GM21786 (cell line): ENCODE results near the gene TMEM151B.

Experiments
- ATAC-seq: cut with Tn5 transposase; IDR thresholded peaks from one replicate; pipeline ENCODE4 v1.9.1; 2021; ENCODE audit not compliant: unreplicated experiment

The TMEM151B gene

GRCh38 chr6:44263354-44264100, 6.7 kb upstream of the TMEM151B start:
- no peak for ATAC-seq

GRCh38 chr6:44264154-44265006, 5.9 kb upstream of the TMEM151B start:
- ATAC-seq = peak; percentile 28

DNA sequence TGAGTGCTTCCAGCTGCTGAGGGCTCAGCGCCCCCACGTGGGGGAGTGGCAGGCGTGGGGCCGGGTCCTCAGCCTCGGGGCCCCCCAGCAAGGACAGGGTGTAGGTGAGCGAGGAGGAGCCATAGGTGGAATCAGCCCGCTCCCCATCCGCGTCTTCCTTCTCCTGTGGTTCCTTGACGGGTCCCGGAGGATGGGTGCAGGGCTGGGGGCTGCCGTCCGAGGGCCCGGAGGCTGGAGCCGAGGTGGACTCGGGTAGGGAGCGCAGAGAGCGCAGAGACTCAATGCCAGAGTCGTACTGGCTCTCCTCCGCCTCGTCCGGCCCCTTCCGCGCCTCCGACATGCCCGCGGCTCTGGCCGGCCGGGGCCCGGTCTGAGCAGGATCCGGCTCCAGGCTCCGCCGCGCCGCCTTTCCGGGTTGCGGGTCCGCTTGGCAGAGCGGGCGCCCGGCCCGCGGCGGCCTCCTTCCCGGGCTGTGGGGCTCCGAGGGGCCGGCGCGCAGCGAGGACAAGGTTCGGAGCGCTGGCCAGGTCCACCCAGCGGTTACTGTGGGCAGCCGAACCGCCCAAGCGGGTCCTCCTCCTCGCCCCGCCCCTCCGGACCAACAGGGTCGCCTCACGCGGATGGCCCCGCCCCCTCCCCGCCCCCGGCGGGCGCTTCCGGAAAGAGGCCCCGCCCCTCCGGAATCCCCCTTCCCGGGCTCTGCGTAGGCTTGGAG, 5.1 kb upstream of the TMEM151B start, which contains the start of gene NFKBIE:
Gene NFKBIE, minus strand, starts transcription at position 545 of the 715 bp plus-strand sequence. Its CDS starts 205 bp downstream, at position 340.
- peak; percentile 26 for ATAC-seq

- ATAC-seq = peak; percentile 29
Measured at GRCh38 chr6:44265722-44266233, 4.5 kb upstream of the TMEM151B start.

DNA sequence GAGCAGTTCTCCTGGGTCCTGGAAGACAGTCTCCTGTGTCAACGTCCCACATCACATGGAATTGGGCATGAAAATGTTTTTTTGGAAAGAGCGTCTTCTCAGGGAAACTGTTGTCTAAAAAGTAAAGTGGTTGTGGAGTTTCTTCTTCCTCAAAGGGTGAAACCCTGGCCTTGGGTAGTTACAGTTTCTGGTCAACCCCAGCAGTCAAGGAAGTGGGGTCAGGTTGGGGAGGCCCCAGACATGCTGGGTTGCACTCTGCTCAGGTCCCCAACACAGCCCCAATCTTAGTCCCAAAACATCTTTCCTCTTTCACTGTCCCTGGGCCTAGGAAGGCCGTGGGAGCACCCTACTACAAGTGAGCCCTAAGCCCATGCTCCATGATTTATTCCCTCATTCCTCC, 3.9 kb upstream of the TMEM151B start:
- peak; percentile 33 for ATAC-seq

- ATAC-seq = no peak
Measured at GRCh38 chr6:44267252-44267651, 3.0 kb upstream of the TMEM151B start.

DNA sequence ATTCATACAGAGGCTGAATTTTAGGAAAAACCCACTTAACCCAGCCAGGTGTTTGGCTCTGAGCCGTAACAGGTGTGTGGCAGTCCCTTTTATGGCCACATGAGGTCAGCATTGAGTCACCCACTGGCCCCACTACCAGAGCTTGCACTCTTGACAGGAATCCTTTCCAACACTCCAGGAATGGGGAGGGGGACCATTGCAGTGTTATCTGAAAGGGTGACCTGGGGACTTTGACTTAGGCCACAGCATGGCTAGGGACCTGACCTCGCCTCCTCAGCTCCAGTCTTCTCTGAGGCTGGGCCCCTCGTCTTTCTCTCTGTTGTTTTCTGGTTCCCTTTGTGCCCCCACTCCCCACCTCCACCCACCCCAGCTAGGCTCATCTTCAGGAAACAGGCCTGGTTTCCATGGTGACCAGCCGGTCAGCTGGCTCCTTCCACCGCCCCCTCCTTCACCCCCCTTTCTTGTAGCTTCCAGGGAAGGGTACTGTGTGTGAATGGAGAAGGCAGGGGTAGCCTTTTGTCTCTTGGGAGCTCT, 2.1 kb upstream of the TMEM151B start:
- ATAC-seq = no peak

GRCh38 chr6:44269178-44269920, 901 bp upstream of the TMEM151B start:
- ATAC-seq = no peak

GRCh38 chr6:44270526-44271405, 516 bp downstream of the TMEM151B start:
- ATAC-seq = no peak

DNA sequence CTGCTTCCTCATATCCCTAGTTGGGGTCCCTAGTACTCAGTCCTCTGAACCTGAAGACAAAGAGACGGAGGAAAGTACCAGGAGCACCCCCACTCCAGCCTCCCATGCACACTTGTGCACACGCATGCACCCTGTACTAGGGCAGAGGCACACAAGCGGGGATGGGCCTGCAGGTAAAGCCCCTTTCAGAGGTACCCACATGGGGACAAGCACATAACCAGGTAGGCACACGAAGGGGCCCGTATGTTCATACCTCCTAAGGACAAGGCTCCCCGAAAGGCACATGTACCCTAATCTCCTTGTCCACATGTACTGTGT, 1.1 kb downstream of the TMEM151B start:
- ATAC-seq = no peak

DNA sequence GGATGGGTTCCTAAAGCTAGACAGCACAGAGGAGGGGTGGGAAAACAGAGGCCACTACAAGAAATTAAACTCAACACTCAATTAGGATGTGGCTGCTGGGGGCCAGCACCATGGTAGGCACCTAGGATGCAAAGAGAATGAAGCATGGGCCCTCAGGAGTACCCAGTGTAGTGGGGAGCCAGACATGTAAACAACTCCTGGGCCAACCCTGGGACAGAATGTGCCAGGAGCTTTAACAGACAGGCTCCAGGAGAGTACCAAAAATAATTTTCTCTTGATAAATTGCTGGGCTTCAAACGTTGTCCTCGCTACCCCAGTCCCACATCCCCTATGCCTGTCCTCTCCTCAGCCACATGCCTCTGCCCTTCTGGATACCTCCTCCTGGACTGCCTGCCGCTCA, 1.7 kb downstream of the TMEM151B start:
- no peak for ATAC-seq

GRCh38 chr6:44272529-44272928, 2.3 kb downstream of the TMEM151B start:
- ATAC-seq = no peak

DNA sequence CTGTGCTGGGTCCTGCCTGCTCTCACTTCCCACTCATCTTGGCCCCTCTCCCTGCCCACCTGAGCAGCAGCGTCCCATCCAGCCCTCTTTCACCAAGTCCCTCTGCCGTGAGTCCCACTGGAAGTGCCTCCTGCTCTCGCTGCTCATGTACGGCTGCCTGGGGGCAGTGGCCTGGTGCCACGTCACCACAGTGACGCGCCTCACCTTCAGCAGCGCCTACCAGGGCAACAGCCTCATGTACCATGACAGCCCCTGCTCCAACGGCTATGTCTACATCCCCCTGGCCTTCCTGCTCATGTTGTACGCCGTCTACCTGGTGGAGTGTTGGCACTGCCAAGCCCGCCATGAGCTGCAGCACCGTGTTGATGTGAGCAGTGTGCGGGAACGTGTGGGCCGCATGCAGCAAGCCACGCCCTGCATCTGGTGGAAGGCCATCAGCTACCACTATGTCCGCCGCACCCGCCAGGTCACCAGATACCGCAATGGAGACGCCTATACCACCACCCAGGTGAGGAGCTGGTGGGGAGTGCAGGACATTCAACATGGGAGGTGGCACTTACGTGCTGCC, 2.8 kb downstream of the TMEM151B start:
- ATAC-seq = no peak

DNA sequence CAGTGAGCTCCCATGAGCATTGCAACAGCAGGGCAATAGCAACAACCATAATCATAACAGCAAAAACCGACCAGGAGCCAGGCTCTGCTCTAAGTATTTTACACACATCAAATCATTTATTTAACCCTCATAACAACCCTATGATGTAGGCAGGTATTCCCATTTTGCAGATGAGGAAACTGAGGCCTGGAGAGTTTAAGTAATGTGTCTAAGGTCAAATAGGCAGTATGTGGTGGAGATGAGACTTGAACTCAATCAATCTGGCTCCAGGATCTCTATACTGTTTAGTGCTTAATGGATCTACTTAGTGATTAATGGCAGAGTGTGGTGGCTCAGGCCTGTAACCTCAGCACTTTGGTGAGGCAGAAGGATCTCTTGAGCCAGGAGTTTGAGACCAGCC, 3.4 kb downstream of the TMEM151B start:
- ATAC-seq = no peak

- no peak for ATAC-seq
Measured at GRCh38 chr6:44275271-44275748, 5.1 kb downstream of the TMEM151B start.

- no peak for ATAC-seq
Measured at GRCh38 chr6:44275749-44276648, 5.7 kb downstream of the TMEM151B start.

GRCh38 chr6:44276667-44277640, 6.7 kb downstream of the TMEM151B start:
- ATAC-seq = no peak
